Measurements from ENCODE around the gene ARHGAP22.

DNA sequence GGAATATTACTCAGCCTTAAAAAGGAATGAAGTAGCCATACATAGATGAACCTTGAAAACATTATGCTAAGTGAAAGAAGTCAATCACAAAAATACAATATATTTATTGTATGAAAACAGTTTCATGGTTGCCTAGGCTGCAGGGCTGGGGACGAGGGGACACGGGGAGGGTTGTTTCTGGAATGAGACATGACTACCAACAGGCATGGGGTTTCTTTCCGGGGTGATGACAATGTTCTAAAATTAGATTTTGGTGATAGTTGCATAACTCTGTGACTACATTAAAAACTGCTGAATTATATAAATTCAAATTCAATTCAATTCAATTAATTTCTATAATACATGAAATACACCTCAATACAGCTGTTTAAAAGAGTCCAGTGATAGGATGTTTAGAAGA, 88.0 kb downstream of the ARHGAP22 start:
- TF ChIP-seq, protein P1, sequence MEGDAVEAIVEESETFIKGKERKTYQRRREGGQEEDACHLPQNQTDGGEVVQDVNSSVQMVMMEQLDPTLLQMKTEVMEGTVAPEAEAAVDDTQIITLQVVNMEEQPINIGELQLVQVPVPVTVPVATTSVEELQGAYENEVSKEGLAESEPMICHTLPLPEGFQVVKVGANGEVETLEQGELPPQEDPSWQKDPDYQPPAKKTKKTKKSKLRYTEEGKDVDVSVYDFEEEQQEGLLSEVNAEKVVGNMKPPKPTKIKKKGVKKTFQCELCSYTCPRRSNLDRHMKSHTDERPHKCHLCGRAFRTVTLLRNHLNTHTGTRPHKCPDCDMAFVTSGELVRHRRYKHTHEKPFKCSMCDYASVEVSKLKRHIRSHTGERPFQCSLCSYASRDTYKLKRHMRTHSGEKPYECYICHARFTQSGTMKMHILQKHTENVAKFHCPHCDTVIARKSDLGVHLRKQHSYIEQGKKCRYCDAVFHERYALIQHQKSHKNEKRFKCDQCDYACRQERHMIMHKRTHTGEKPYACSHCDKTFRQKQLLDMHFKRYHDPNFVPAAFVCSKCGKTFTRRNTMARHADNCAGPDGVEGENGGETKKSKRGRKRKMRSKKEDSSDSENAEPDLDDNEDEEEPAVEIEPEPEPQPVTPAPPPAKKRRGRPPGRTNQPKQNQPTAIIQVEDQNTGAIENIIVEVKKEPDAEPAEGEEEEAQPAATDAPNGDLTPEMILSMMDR (IDR thresholded peaks at IDR 0.05): no peak
- TF ChIP-seq ZFX (IDR thresholded peaks at IDR 0.05; ENCODE audit: borderline replicate concordance): no peak
